Keratinocyte (primary cell): Measurements from ENCODE around the gene MED12L. TPM values are rescaled to one million over a fixed set of nuclear protein-coding genes. Genes with fewer than 3 reads are reported as not detected.

ENCODE experiments used
- DNase-seq: peaks from one replicate; pipeline ENCODE4 v3.0.0-alpha.2; 2011; ENCODE audit warnings: low read depth, missing footprints, low spot score
- FAIRE-seq: peaks from 2 replicates; lab custom pipeline; 2011; peaks lifted over from hg19 to GRCh38; lab: Jason Lieb, UNC
- H2AFZ ChIP-seq: 2 replicates; pipeline ENCODE4 v1.6.0; 2012; ENCODE audit warnings: low read length, control low read depth, inconsistent platforms; ENCODE audit not compliant: control insufficient read depth
- H3K27ac ChIP-seq: 2 replicates; pipeline ENCODE4 v1.5.1; 2011; ENCODE audit warnings: low read length; ENCODE audit not compliant: control insufficient read depth, insufficient read depth
- H3K27me3 ChIP-seq: 3 replicates; pipeline ENCODE4 v1.6.0; 2011; ENCODE audit warnings: low read length; ENCODE audit not compliant: control insufficient read depth, insufficient read depth; ENCODE audit errors: extremely low read depth
- H3K36me3 ChIP-seq, 2 experiments: 2 replicates in 1 of 2; 3 replicates in 1 of 2; pipeline ENCODE4 v1.5.1; 2011; ENCODE audit warnings: low read length in 2 of 2, mild to moderate bottlenecking in 1 of 2; ENCODE audit not compliant: control insufficient read depth in 2 of 2, insufficient read depth in 2 of 2; ENCODE audit errors: extremely low read depth in 1 of 2
- H3K4me1 ChIP-seq: 3 replicates; pipeline ENCODE4 v1.5.1; 2011; ENCODE audit warnings: low read length; ENCODE audit not compliant: control insufficient read depth, insufficient read depth; ENCODE audit errors: extremely low read depth
- H3K4me2 ChIP-seq: 3 replicates; pipeline ENCODE4 v1.6.0; 2011; ENCODE audit warnings: low read depth, low read length; ENCODE audit not compliant: control insufficient read depth, insufficient read depth; ENCODE audit errors: extremely low read depth
- H3K4me3 ChIP-seq, 3 experiments: fragments of 200-600 bp in 1 of 3; sonication (generic) in 1 of 3; 2 replicates in 2 of 3; 3 replicates in 1 of 3; pipeline ENCODE4 v1.5.1; 2011 to 2016; ENCODE audit warnings: low read length in 3 of 3, mild to moderate bottlenecking in 3 of 3, control low read depth in 2 of 3, inconsistent platforms in 1 of 3, low read depth in 1 of 3, mixed read lengths in 1 of 3, mixed run types in 1 of 3, moderate library complexity in 1 of 3; ENCODE audit not compliant: control insufficient read depth in 2 of 3, insufficient read depth in 2 of 3; ENCODE audit errors: extremely low read depth in 1 of 3
- H3K79me2 ChIP-seq: 2 replicates; pipeline ENCODE4 v1.6.0; 2012; ENCODE audit warnings: low read length; ENCODE audit not compliant: control insufficient read depth, insufficient read depth
- H3K9ac ChIP-seq: 3 replicates; pipeline ENCODE4 v1.6.0; 2011; ENCODE audit warnings: low read length; ENCODE audit not compliant: control insufficient read depth, insufficient read depth; ENCODE audit errors: extremely low read depth
- H3K9me1 ChIP-seq: 3 replicates; pipeline ENCODE4 v1.6.0; 2011; ENCODE audit warnings: low read length; ENCODE audit not compliant: control insufficient read depth, insufficient read depth; ENCODE audit errors: extremely low read depth
- H3K9me3 ChIP-seq: 2 replicates; pipeline ENCODE4 v1.5.1; 2012; ENCODE audit warnings: low read depth, low read length; ENCODE audit not compliant: control insufficient read depth
- H4K20me1 ChIP-seq: 3 replicates; pipeline ENCODE4 v1.6.0; 2011; ENCODE audit warnings: low read length; ENCODE audit not compliant: control insufficient read depth, insufficient read depth; ENCODE audit errors: extremely low read depth
- EZH2 ChIP-seq: IDR thresholded peaks from one replicate; pipeline ENCODE4 v1.6.1; 2012; ENCODE audit warnings: inconsistent platforms, mild to moderate bottlenecking, low read length, moderate library complexity
- dilution Hi-C: fragments of 300-500 bp; cut with MboI; formaldehyde crosslinking; loops from one replicate; pipeline ENCODE4 v1.7.0; 2020; ENCODE audit warnings: low sequenced_read_pairs; ENCODE audit not compliant: extremely low pct_ligation_motif_present
- polyA plus RNA-seq, 5 experiments: library from polyadenylated mRNA; depleted of rRNA in 3 of 5; stranded (reverse) in 3 of 5; stranded (forward) in 1 of 5; unstranded in 1 of 5; fragments of >200 nt; gene quantifications; 1 replicate in 1 of 5; 2 replicates in 3 of 5; 3 replicates in 1 of 5; pipeline versions ENCODE4 v1.2.1 to v1.2.3, GENCODE V29; 2011 to 2012; ENCODE audit warnings: missing spikeins in 2 of 5, low read depth in 1 of 5, low replicate concordance in 1 of 5
- TF ChIP-seq, protein P1 (sequence below), 3 experiments: IDR thresholded peaks in 1 of 3; conservative IDR thresholded peaks in 1 of 3; optimal IDR thresholded peaks in 1 of 3; 2 replicates in 2 of 3; 3 replicates in 1 of 3; pipeline versions ENCODE3 to v1.5.1; 2011; ENCODE audit warnings: low read length in 3 of 3, mild to moderate bottlenecking in 3 of 3, moderate library complexity in 2 of 3, control low read depth in 1 of 3, inconsistent platforms in 1 of 3; ENCODE audit not compliant: insufficient read depth in 2 of 3; ENCODE audit errors: extremely low read depth in 1 of 3

Gene MED12L
- polyA plus RNA-seq, 1 donor (not counting 4 experiments of a cell fraction or from before 2014, with no cell fraction given) = 0.04 TPM

DNA sequence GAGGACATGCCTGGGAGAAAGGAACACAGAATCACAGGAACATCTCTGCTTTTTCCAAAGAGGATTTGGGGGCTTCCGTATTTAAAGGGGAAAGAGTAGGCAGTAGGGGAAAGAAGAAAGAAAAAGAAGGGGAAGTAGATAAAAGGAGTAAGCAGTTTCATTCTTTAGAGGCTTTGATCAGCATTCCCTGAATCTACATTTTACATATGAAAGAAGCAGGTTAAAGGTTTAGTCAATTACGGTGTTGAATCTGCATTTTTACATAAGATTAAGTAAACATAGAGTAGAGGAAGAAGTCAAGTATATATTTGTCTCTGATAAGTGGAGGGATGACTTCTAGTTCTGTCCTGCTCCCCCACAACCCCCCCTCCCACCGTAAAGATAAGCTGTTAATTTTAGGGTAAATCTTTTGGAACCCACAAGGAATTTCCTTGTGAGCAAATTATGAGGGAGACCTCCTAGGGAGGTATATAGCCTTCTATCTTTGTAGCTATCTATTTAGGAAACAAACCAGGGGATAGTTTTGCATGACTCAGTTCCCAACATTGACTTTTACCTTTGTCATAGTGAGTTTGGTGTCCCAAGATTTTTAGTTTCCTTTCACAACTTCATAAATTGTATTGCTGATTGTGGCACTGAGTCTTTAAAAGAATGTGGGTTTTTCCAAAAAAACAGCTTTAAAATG lies 307.8 kb downstream of the MED12L start:
- H2AFZ ChIP-seq = no peak overlapping the region
- no peak overlapping the region for H3K4me3 ChIP-seq
- no peak for FAIRE-seq
- H3K9me1 ChIP-seq = no peaks in the 10 kb centered on the region
- H3K4me2 ChIP-seq = no peak overlapping the region
- H3K36me3 ChIP-seq = no peaks in the 10 kb centered on the region
- H3K79me2 ChIP-seq = no peaks in the 10 kb centered on the region
- no peak overlapping the region for H3K9ac ChIP-seq
- H3K9me3 ChIP-seq = no peaks in the 10 kb centered on the region
- H3K4me1 ChIP-seq = peaks cover 21% of the 10 kb centered on the region
- dilution Hi-C loops = no loop called here
- no peak for DNase-seq
- no peak for TF ChIP-seq EZH2
- TF ChIP-seq, protein P1, sequence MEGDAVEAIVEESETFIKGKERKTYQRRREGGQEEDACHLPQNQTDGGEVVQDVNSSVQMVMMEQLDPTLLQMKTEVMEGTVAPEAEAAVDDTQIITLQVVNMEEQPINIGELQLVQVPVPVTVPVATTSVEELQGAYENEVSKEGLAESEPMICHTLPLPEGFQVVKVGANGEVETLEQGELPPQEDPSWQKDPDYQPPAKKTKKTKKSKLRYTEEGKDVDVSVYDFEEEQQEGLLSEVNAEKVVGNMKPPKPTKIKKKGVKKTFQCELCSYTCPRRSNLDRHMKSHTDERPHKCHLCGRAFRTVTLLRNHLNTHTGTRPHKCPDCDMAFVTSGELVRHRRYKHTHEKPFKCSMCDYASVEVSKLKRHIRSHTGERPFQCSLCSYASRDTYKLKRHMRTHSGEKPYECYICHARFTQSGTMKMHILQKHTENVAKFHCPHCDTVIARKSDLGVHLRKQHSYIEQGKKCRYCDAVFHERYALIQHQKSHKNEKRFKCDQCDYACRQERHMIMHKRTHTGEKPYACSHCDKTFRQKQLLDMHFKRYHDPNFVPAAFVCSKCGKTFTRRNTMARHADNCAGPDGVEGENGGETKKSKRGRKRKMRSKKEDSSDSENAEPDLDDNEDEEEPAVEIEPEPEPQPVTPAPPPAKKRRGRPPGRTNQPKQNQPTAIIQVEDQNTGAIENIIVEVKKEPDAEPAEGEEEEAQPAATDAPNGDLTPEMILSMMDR (optimal IDR thresholded peaks at IDR 0.05 in 1 of 3, IDR thresholded peaks at IDR 0.05 in 1 of 3, conservative IDR thresholded peaks at IDR 0.05 in 1 of 3; ENCODE audit: extremely low read depth in 1 of 3, insufficient read depth in 2 of 3, low read length in 3 of 3) = no peak
- H4K20me1 ChIP-seq = no peaks in the 10 kb centered on the region
- no peak overlapping the region for H3K27ac ChIP-seq
- H3K27me3 ChIP-seq = no peaks in the 10 kb centered on the region

DNA sequence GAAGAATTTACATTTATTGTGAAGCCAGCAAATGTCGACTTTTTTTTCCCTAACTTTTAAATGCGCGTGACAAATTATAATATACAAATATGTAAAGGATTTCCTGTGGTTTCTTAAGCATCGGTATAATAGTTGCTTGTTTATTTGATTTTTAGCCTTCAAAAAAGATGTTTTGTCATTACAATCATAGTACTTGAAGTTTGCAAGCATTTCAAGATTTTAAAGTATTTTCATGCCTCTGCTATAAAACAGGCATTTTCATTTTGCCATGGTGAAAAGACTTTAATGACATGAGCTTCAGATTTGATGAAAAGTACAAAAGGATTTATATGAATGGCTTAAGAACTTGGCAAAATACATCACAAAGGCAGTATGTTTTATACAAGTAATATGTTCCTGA lies 308.5 kb downstream of the MED12L start:
- H3K27me3 ChIP-seq = no peaks in the 10 kb centered on the region
- no peak overlapping the region for H3K9ac ChIP-seq
- H3K27ac ChIP-seq = no peak overlapping the region
- dilution Hi-C loops = no loop called here
- H3K79me2 ChIP-seq = no peaks in the 10 kb centered on the region
- no peak for FAIRE-seq
- peaks cover 21% of the 10 kb centered on the region for H3K4me1 ChIP-seq
- H4K20me1 ChIP-seq = no peaks in the 10 kb centered on the region
- no peaks in the 10 kb centered on the region for H3K9me3 ChIP-seq
- no peaks in the 10 kb centered on the region for H3K9me1 ChIP-seq
- no peak for TF ChIP-seq EZH2
- TF ChIP-seq, protein P1 (optimal IDR thresholded peaks at IDR 0.05 in 1 of 3, IDR thresholded peaks at IDR 0.05 in 1 of 3, conservative IDR thresholded peaks at IDR 0.05 in 1 of 3; ENCODE audit: extremely low read depth in 1 of 3, insufficient read depth in 2 of 3, low read length in 3 of 3) = no peak
- no peak for DNase-seq
- H3K4me2 ChIP-seq = no peak overlapping the region
- no peak overlapping the region for H2AFZ ChIP-seq
- no peak overlapping the region for H3K4me3 ChIP-seq
- H3K36me3 ChIP-seq = no peaks in the 10 kb centered on the region
